H9 (cell line): Measurements from ENCODE around the gene PCGF3. TPM values are rescaled to one million over a fixed set of nuclear protein-coding genes. Genes with fewer than 3 reads are reported as not detected.

Experiments used
- DNase-seq: peaks from one replicate; pipeline ENCODE4 v3.0.0-alpha.2; 2017
- H2AFZ ChIP-seq: one replicate; pipeline ENCODE4 v1.6.1; 2013; ENCODE audit warnings: mild to moderate bottlenecking, low read length, control low read depth, moderate library complexity
- H2AK5ac ChIP-seq: 2 replicates; pipeline ENCODE4 v1.6.1; 2013; ENCODE audit warnings: low read length, control low read depth, mixed read lengths; ENCODE audit not compliant: insufficient read length
- H2BK120ac ChIP-seq: one replicate; pipeline ENCODE4 v1.6.1; 2013; ENCODE audit warnings: low read depth, mild to moderate bottlenecking, low read length, control low read depth, inconsistent platforms; ENCODE audit not compliant: poor library complexity, severe bottlenecking
- H2BK12ac ChIP-seq: 2 replicates; pipeline ENCODE4 v1.6.1; 2013; ENCODE audit warnings: low read length, control low read depth, mixed read lengths, low read depth; ENCODE audit not compliant: insufficient read length
- H2BK15ac ChIP-seq: 2 replicates; pipeline ENCODE4 v1.6.1; 2013; ENCODE audit warnings: low read depth, low read length, control low read depth
- H2BK20ac ChIP-seq: one replicate; pipeline ENCODE4 v1.6.1; 2013; ENCODE audit warnings: low read depth, mild to moderate bottlenecking, low read length, control low read depth, inconsistent platforms; ENCODE audit not compliant: poor library complexity, severe bottlenecking
- H2BK5ac ChIP-seq: 2 replicates; pipeline ENCODE4 v1.6.1; 2013; ENCODE audit warnings: low read length, control low read depth, mixed read lengths; ENCODE audit not compliant: insufficient read length
- H3K14ac ChIP-seq: 2 replicates; pipeline ENCODE4 v1.6.1; 2013; ENCODE audit warnings: low read length, control low read depth; ENCODE audit not compliant: insufficient read depth
- H3K18ac ChIP-seq: 2 replicates; pipeline ENCODE4 v1.6.1; 2013; ENCODE audit warnings: low read depth, mild to moderate bottlenecking, mixed read lengths, low read length, control low read depth; ENCODE audit not compliant: insufficient read length
- H3K23ac ChIP-seq: 2 replicates; pipeline ENCODE4 v1.6.1; 2013; ENCODE audit warnings: low read length, control low read depth, mixed read lengths, low read depth; ENCODE audit not compliant: insufficient read length
- H3K23me2 ChIP-seq: 2 replicates; pipeline ENCODE4 v1.6.1; 2013; ENCODE audit warnings: low read depth, mild to moderate bottlenecking, mixed read lengths, low read length, control low read depth; ENCODE audit not compliant: insufficient read length, poor library complexity, severe bottlenecking
- H3K27ac ChIP-seq: 2 replicates; pipeline ENCODE4 v1.5.1; 2013; ENCODE audit warnings: low read length, control low read depth, mixed read lengths, low read depth; ENCODE audit not compliant: insufficient read length
- H3K27me3 ChIP-seq: 2 replicates; pipeline ENCODE4 v1.6.1; 2013; ENCODE audit warnings: low read length, control low read depth, inconsistent platforms; ENCODE audit not compliant: insufficient read depth
- H3K4ac ChIP-seq: 2 replicates; pipeline ENCODE4 v1.6.1; 2013; ENCODE audit warnings: low read depth, mild to moderate bottlenecking, control low read depth, inconsistent platforms, low read length, moderate library complexity
- H3K4me1 ChIP-seq: 2 replicates; pipeline ENCODE4 v1.6.1; 2013; ENCODE audit warnings: low read length, control low read depth, inconsistent platforms; ENCODE audit not compliant: insufficient read depth
- H3K4me2 ChIP-seq: 2 replicates; pipeline ENCODE4 v1.6.1; 2013; ENCODE audit warnings: low read length, control low read depth, mixed read lengths; ENCODE audit not compliant: insufficient read length, insufficient read depth
- H3K56ac ChIP-seq: 2 replicates; pipeline ENCODE4 v1.6.1; 2013; ENCODE audit warnings: low read depth, mild to moderate bottlenecking, mixed read lengths, low read length, control low read depth; ENCODE audit not compliant: insufficient read length
- H3K79me1 ChIP-seq: 2 replicates; pipeline ENCODE4 v1.6.1; 2013; ENCODE audit warnings: low read depth, mild to moderate bottlenecking, moderate library complexity, low read length, control low read depth, inconsistent platforms; ENCODE audit not compliant: insufficient read depth, poor library complexity, severe bottlenecking
- H3K79me2 ChIP-seq: 2 replicates; pipeline ENCODE4 v1.6.1; 2013; ENCODE audit warnings: low read length, control low read depth, inconsistent platforms; ENCODE audit not compliant: insufficient read depth
- H3K9ac ChIP-seq: 2 replicates; pipeline ENCODE4 v1.6.1; 2013; ENCODE audit warnings: low read length, control low read depth, mixed read lengths; ENCODE audit not compliant: insufficient read length; ENCODE audit errors: extremely low read depth
- H3K9me3 ChIP-seq: one replicate; pipeline ENCODE4 v1.6.1; 2013; ENCODE audit warnings: low read depth, low read length, inconsistent platforms; ENCODE audit not compliant: control insufficient read depth
- H3T11ph ChIP-seq: one replicate; pipeline ENCODE4 v1.6.1; 2013; ENCODE audit warnings: mild to moderate bottlenecking, low read length, control low read depth, inconsistent platforms
- H4K20me1 ChIP-seq: one replicate; pipeline ENCODE4 v1.6.1; 2013; ENCODE audit not compliant: control insufficient read depth, insufficient read length, insufficient read depth
- H4K5ac ChIP-seq: 2 replicates; pipeline ENCODE4 v1.6.1; 2013; ENCODE audit warnings: low read depth, mild to moderate bottlenecking, mixed read lengths, low read length, control low read depth; ENCODE audit not compliant: insufficient read length
- H4K8ac ChIP-seq: replicated peaks from 2 replicates; pipeline ENCODE4 v1.6.1; 2013; ENCODE audit warnings: low read length, control low read depth, mixed read lengths, low read depth; ENCODE audit not compliant: insufficient read length
- H4K91ac ChIP-seq: 2 replicates; pipeline ENCODE4 v1.6.1; 2013; ENCODE audit warnings: low read depth, mild to moderate bottlenecking, moderate library complexity, mixed read lengths, low read length, control low read depth; ENCODE audit not compliant: insufficient read length
- H3K27ac Mint-ChIP-seq, 3 experiments: 2 replicates in 2 of 3; 3 replicates in 1 of 3; pipeline ENCODE4 v1.8.0; 2020 to 2021; ENCODE audit warnings: mixed read lengths in 3 of 3, mild to moderate bottlenecking in 1 of 3, moderate library complexity in 1 of 3
- H3K27me3 Mint-ChIP-seq: 2 replicates; pipeline ENCODE4 v1.8.0; 2021; ENCODE audit warnings: low read depth, mild to moderate bottlenecking, moderate library complexity, mixed read lengths
- H3K36me3 Mint-ChIP-seq, 3 experiments: 2 replicates in 2 of 3; 3 replicates in 1 of 3; pipeline ENCODE4 v1.8.0; 2020 to 2021; ENCODE audit warnings: low read depth in 3 of 3, mixed read lengths in 3 of 3; ENCODE audit not compliant: insufficient read depth in 1 of 3
- H3K4me1 Mint-ChIP-seq, 2 experiments: 2 replicates each; pipeline ENCODE4 v1.8.0; 2020; ENCODE audit warnings: mixed read lengths in 2 of 2
- H3K4me3 Mint-ChIP-seq, 2 experiments: 2 replicates in 1 of 2; 3 replicates in 1 of 2; pipeline ENCODE4 v1.8.0; 2020 to 2021; ENCODE audit warnings: mild to moderate bottlenecking in 2 of 2, mixed read lengths in 2 of 2, moderate library complexity in 1 of 2
- H3K9me3 Mint-ChIP-seq, 2 experiments: 2 replicates in 1 of 2; 3 replicates in 1 of 2; pipeline ENCODE4 v1.8.0; 2020; ENCODE audit warnings: mild to moderate bottlenecking in 2 of 2, mixed read lengths in 2 of 2, moderate library complexity in 1 of 2
- CTCF ChIP-seq: fragments of 200-600 bp; sonication (generic); conservative IDR thresholded peaks from 3 replicates; pipeline ENCODE4 v1.8.0; 2021; ENCODE audit warnings: antibody characterized with exemption, mild to moderate bottlenecking
- WGBS: extraction: QIAGEN DNeasy Blood & Tissue Kit; methylation state at CpG from one replicate; pipeline ENCODE4 v1.1.7; 2013; ENCODE audit warnings: missing lambda C conversion rate, low lambda C conversion rate, mixed read lengths; ENCODE audit not compliant: insufficient read length; ENCODE audit errors: extremely low coverage; 5-methylcytosine and 5-hydroxymethylcytosine counted together
- total RNA-seq: library from RNA; stranded (reverse); gene quantifications from 2 replicates; pipeline ENCODE4 v1.2.1, GENCODE V29; 2021

The PCGF3 gene
- total RNA-seq, 1 experiment from 2014 or later: 43.1 TPM

GRCh38 chr4:722851-723360 lies 17.3 kb downstream of the PCGF3 start:
- Histone ChIP-seq H2BK5ac (no peak overlapping the region), H3K4me1 (no peaks in the 10 kb centered on the region), H3K9ac (no peak overlapping the region), H4K8ac (no peak overlapping the region), H3K18ac (no peak overlapping the region), H2BK120ac (no peak overlapping the region), H3K9me3 (no peaks in the 10 kb centered on the region), H3K23ac (no peak overlapping the region), H2BK20ac (no peak overlapping the region), H3K27ac (no peak overlapping the region), H2AFZ (no peak overlapping the region), H3K79me1 (peaks cover 7% of the 10 kb centered on the region), H3K4me2 (no peak overlapping the region), H3K4ac (no peak overlapping the region), H3K23me2 (no peaks in the 10 kb centered on the region), H3K79me2 (peaks cover 30% of the 10 kb centered on the region; the same call in 1 of the 2 replicates), H3K56ac (no peak overlapping the region), H2BK12ac (no peak overlapping the region), H4K5ac (no peak overlapping the region), H4K20me1 (no peaks in the 10 kb centered on the region), H2BK15ac (no peak overlapping the region), H2AK5ac (no peak overlapping the region), H3K14ac (no peak overlapping the region), H4K91ac (no peak overlapping the region), H3T11ph (no peak overlapping the region), H3K27me3 (no peaks in the 10 kb centered on the region)
- Mint-ChIP-seq H3K27ac (no peak overlapping the region), H3K27me3 (no peaks in the 10 kb centered on the region; the same call in 1 of the 2 replicates), H3K36me3 (peaks cover 25 to 38% (median 31%) of the 10 kb centered on the region in 3 experiments), H3K4me3 (no peak overlapping the region), H3K4me1 (no peaks in the 10 kb centered on the region; a peak in 1 of 4 replicates), H3K9me3 (no peaks in the 10 kb centered on the region; a peak in 1 of 5 replicates)
- WGBS: no CpG with 5 or more reads among the region's 61 CpGs
- no peak for DNase-seq
- no peak for TF ChIP-seq CTCF
